ENCODE measurements around the gene FNDC7. TPM values are rescaled to one million over a fixed set of nuclear protein-coding genes. Genes with fewer than 3 reads are reported as not detected.

Gene FNDC7
- total and polyA plus RNA-seq, 9 of the 15 experiments (the other 6 are each of a cell fraction or from before 2014, with no cell fraction given): not detected

- ATAC-seq (no peak), FAIRE-seq (no peak), DNase-seq (ENCODE audit: extremely low read depth in 1 of 4, low spot score in 3 of 4) (no peak)
- ChIA-PET CTCF (ENCODE audit: low intra/inter-chr PET ratio) (no interaction called here), POLR2A (interaction anchor here (0.6 to 6.5 kb wide), 11 partner anchors 9 to 57 kb away, joined by 3 to 97 read pairs (median 6); partner anchors contain the start of genes FNDC7 and PRPF38B)
- Histone ChIP-seq H3K79me2 (ENCODE audit: control insufficient read depth, insufficient read depth, low read length) (no peaks in the 10 kb centered on the region), H3K27ac (ENCODE audit: extremely low read depth, low read depth, low read length) (no peak overlapping the region), H3K9ac (ENCODE audit: insufficient read depth in 1 of 2, low read depth in 2 of 2, low read length in 2 of 2) (no peak overlapping the region), H4K20me1 (replicated peaks; ENCODE audit: control insufficient read depth, insufficient read depth, low read length) (no peaks in the 10 kb centered on the region), H3K4me2 (ENCODE audit: insufficient read depth, low read length) (no peak overlapping the region), H3K9me3 (replicated peaks; ENCODE audit: control insufficient read depth, insufficient read depth, low read depth, low read length) (no peaks in the 10 kb centered on the region), H3K4me1 (replicated peaks in 1 of 2; ENCODE audit: control insufficient read depth in 2 of 2, insufficient read depth in 2 of 2, low read length in 2 of 2) (peaks cover 2 to 9% of the 10 kb centered on the region in 2 experiments; a peak in 4 of 5 replicates), H2AFZ (ENCODE audit: low read depth, low read length) (no peak overlapping the region), H3K9me1 (ENCODE audit: control insufficient read depth, insufficient read depth, low read length) (no peaks in the 10 kb centered on the region), H3K27me3 (ENCODE audit: control insufficient read depth in 2 of 2, insufficient read depth in 2 of 2, low read length in 2 of 2) (no peaks in the 10 kb centered on the region), H3K36me3 (ENCODE audit: control insufficient read depth, insufficient read depth, low read length) (peaks cover 34% of the 10 kb centered on the region), H3K4me3 (no peak overlapping the region)
- 63% methylated on average over 6 of the region's 6 CpGs for WGBS (ENCODE audit: insufficient coverage, low coverage, missing lambda C conversion rate)
- intact Hi-C loops (cut with micrococcal nuclease): loop anchor here (2.0 kb wide), 1 partner anchor 43 kb away; the partner anchor contains the start of gene STXBP3
- in situ Hi-C loops (cut with MboI): no loop called here
- TF ChIP-seq, protein P1, sequence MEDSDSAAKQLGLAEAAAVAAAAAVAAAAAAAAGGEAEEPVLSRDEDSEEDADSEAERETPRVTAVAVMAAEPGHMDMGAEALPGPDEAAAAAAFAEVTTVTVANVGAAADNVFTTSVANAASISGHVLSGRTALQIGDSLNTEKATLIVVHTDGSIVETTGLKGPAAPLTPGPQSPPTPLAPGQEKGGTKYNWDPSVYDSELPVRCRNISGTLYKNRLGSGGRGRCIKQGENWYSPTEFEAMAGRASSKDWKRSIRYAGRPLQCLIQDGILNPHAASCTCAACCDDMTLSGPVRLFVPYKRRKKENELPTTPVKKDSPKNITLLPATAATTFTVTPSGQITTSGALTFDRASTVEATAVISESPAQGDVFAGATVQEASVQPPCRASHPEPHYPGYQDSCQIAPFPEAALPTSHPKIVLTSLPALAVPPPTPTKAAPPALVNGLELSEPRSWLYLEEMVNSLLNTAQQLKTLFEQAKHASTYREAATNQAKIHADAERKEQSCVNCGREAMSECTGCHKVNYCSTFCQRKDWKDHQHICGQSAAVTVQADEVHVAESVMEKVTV (CRISPR knock-in tag; IDR thresholded peaks at IDR 0.05): no peak; the same call in 1 of the 2 replicates
- TF ChIP-seq BACH1 (tag; IDR thresholded peaks at IDR 0.05) (0 out of 2 replicates have a peak, but pooled peaks have one; percentile 7), SOX6 (IDR thresholded peaks at IDR 0.05) (0 out of 2 replicates have a peak, but pooled peaks have one; percentile 6), MCM3 (IDR thresholded peaks at IDR 0.05) (no peak), TGIF2 (CRISPR knock-in tag; IDR thresholded peaks at IDR 0.05) (0 out of 2 replicates have a peak, but pooled peaks have one; percentile 13), NFXL1 (CRISPR knock-in tag; IDR thresholded peaks at IDR 0.05) (peak; percentile 31; the same call in 1 of the 2 replicates), CBX5 (IDR thresholded peaks at IDR 0.05; ENCODE audit: borderline replicate concordance, low read depth) (no peak), ZNF778 (CRISPR knock-in tag; IDR thresholded peaks at IDR 0.05) (0 out of 2 replicates have a peak, but pooled peaks have one; percentile 49)
- no TSS peak for BruUV-seq (replicated peaks)
Measured at GRCh38 chr1:108703939-108704338, 8.8 kb upstream of the FNDC7 start.
